ENCODE data around the gene TCF7L1. TPM values are rescaled to one million over a fixed set of nuclear protein-coding genes. Genes with fewer than 3 reads are reported as not detected.

The TCF7L1 gene
- total and polyA plus RNA-seq, 2 of the 13 experiments (the other 11 are each of a cell fraction or from before 2014, with no cell fraction given), result 0.04 to 0.15 TPM

DNA sequence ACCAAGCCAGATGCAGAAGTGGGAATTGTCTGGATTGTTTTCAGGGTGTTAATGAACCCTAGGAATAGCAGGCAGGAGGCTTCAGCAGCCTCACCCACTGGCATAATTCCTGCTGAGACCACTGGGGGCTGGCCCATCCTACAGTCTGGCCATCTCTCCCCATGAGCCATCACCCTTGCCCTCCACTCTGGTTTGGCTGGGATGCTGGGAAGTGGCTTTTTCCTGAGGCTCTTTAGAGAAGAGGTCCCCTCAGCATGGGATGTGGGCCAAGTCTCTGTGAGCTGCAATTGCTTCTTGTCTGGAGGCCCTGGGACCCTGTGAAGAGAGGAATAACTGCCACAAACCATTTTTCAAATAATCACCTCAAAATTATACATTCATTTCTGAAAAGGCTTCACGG lies 4.0 kb downstream of the TCF7L1 start:
- WGBS (ENCODE audit: low lambda C conversion rate), result 44% methylated on average over 1 of the region's 1 CpG
- H3K27ac ChIP-seq (ENCODE audit: extremely low read length, insufficient read depth, low read length), result no peak overlapping the region
- DNase-seq (ENCODE audit: low spot score), result no peak
- ChIA-PET CTCF (ENCODE audit: low intra/inter-chr PET ratio, low total read pairs) (no interaction called here), POLR2A (no interaction called here)
- no TSS peak for BruUV-seq (replicated peaks)
- H3K4me2 ChIP-seq (ENCODE audit: low read depth, low read length), result no peak overlapping the region
- H3K4me1 ChIP-seq (ENCODE audit: insufficient read depth, low read length), result peaks cover 13% of the 10 kb centered on the region
- intact Hi-C loops (cut with micrococcal nuclease; ENCODE audit: unreplicated experiment), result no loop called here
- ATAC-seq, result no peak
- peaks cover 8 to 62% of the 10 kb centered on the region in 2 experiments for H3K27me3 ChIP-seq (ENCODE audit: control insufficient read depth in 1 of 2, insufficient read depth in 2 of 2, low read length in 2 of 2)
- no peak for TF ChIP-seq SIN3B (IDR thresholded peaks at IDR 0.05; ENCODE audit: low read length)
- no peak for TF ChIP-seq ZNF678 (CRISPR knock-in tag; IDR thresholded peaks at IDR 0.05)
- no peak for TF ChIP-seq GLI4 (CRISPR knock-in tag; IDR thresholded peaks at IDR 0.05; ENCODE audit: borderline replicate concordance)
- no peak for TF ChIP-seq GFI1 (CRISPR knock-in tag; IDR thresholded peaks at IDR 0.05; ENCODE audit: borderline replicate concordance)
- no peak for TF ChIP-seq ZBTB1 (CRISPR knock-in tag; IDR thresholded peaks at IDR 0.05; ENCODE audit: borderline replicate concordance)
- no peak for TF ChIP-seq DNMT1 (CRISPR knock-in tag; IDR thresholded peaks at IDR 0.05)
- no peak for TF ChIP-seq ZFP82 (CRISPR knock-in tag; IDR thresholded peaks at IDR 0.05; ENCODE audit: borderline replicate concordance)
- no peak for TF ChIP-seq MLLT10 (CRISPR knock-in tag; IDR thresholded peaks at IDR 0.05)
- TF ChIP-seq, protein P1, sequence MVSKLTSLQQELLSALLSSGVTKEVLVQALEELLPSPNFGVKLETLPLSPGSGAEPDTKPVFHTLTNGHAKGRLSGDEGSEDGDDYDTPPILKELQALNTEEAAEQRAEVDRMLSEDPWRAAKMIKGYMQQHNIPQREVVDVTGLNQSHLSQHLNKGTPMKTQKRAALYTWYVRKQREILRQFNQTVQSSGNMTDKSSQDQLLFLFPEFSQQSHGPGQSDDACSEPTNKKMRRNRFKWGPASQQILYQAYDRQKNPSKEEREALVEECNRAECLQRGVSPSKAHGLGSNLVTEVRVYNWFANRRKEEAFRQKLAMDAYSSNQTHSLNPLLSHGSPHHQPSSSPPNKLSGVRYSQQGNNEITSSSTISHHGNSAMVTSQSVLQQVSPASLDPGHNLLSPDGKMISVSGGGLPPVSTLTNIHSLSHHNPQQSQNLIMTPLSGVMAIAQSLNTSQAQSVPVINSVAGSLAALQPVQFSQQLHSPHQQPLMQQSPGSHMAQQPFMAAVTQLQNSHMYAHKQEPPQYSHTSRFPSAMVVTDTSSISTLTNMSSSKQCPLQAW (CRISPR knock-in tag; IDR thresholded peaks at IDR 0.05), result no peak
- TF ChIP-seq ZFP62 (CRISPR knock-in tag; IDR thresholded peaks at IDR 0.05), result no peak
- TF ChIP-seq SNRNP70 (IDR thresholded peaks at IDR 0.05; ENCODE audit: low read depth, low read length), result no peak
- TF ChIP-seq, protein P2, sequence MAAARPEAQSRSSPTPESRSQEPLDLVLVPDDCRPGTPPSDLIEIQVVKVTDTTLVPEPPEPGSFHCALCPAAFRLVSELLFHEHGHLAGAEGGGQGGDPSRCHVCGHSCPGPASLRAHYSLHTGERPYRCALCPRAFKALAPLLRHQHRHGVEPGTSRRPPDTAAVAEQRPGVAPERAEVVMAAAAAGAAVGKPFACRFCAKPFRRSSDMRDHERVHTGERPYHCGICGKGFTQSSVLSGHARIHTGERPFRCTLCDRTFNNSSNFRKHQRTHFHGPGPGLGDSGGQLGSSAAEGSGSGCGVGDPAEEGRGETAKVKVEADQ (CRISPR knock-in tag; IDR thresholded peaks at IDR 0.05; ENCODE audit: borderline replicate concordance), result no peak
- TF ChIP-seq ZNF547 (CRISPR knock-in tag; IDR thresholded peaks at IDR 0.05), result no peak
- TF ChIP-seq, protein P3, sequence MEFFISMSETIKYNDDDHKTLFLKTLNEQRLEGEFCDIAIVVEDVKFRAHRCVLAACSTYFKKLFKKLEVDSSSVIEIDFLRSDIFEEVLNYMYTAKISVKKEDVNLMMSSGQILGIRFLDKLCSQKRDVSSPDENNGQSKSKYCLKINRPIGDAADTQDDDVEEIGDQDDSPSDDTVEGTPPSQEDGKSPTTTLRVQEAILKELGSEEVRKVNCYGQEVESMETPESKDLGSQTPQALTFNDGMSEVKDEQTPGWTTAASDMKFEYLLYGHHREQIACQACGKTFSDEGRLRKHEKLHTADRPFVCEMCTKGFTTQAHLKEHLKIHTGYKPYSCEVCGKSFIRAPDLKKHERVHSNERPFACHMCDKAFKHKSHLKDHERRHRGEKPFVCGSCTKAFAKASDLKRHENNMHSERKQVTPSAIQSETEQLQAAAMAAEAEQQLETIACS (CRISPR knock-in tag; IDR thresholded peaks at IDR 0.05), result no peak
- no peaks in the 10 kb centered on the region for H4K20me1 ChIP-seq (ENCODE audit: insufficient read depth, low read length)
- H3K4me3 ChIP-seq (replicated peaks in 1 of 3; ENCODE audit: insufficient read depth in 1 of 3, low read depth in 2 of 3, low read length in 3 of 3), result no peak overlapping the region
- no peaks in the 10 kb centered on the region for H3K79me2 ChIP-seq (ENCODE audit: insufficient read depth, low read length)
- H3K36me3 ChIP-seq (replicated peaks in 1 of 2; ENCODE audit: control insufficient read depth in 1 of 2, insufficient read depth in 2 of 2, low read length in 2 of 2), result no peaks in the 10 kb centered on the region
- H3K9me3 ChIP-seq (ENCODE audit: low read length), result no peaks in the 10 kb centered on the region
- FAIRE-seq, result no peak
- no peak overlapping the region for H2AFZ ChIP-seq (ENCODE audit: low read length)
- in situ Hi-C loops (cut with HindIII; ENCODE audit: extremely low pct_ligation_motif_present, low pct_unique_long_range_greater_than_20kb), result no loop called here
- no peak overlapping the region for H3K9ac ChIP-seq (ENCODE audit: insufficient read depth, low read depth, low read length)

Measured in HepG2 (cell line).